BLaER1 treated with 17β-estradiol and CSF1 and Interleukin-3, amounts not matched to agents 10 nM and 100 nM (cell line): Measurements from ENCODE around the gene PCF11.

Experiments
- H3K27ac ChIP-seq, 11 experiments: shearing (Covaris generic); formaldehyde crosslinking; 2 replicates each; pipeline ENCODE4 v1.8.1; 2022
- H3K27me3 ChIP-seq, 11 experiments: shearing (Covaris generic); formaldehyde crosslinking; 2 replicates each; pipeline ENCODE4 v1.8.1; 2022
- H3K36me3 ChIP-seq, 11 experiments: shearing (Covaris generic); formaldehyde crosslinking; 2 replicates each; pipeline ENCODE4 v1.8.1; 2022
- H3K4me1 ChIP-seq, 10 experiments: shearing (Covaris generic); formaldehyde crosslinking; 2 replicates each; pipeline ENCODE4 v1.8.1; 2022
- H3K4me2 ChIP-seq, 11 experiments: shearing (Covaris generic); formaldehyde crosslinking; 2 replicates each; pipeline ENCODE4 v1.8.1; 2022
- H3K4me3 ChIP-seq, 10 experiments: shearing (Covaris generic); formaldehyde crosslinking; 2 replicates each; pipeline ENCODE4 v1.8.1; 2022
- H3K9ac ChIP-seq, 11 experiments: shearing (Covaris generic); formaldehyde crosslinking; 2 replicates each; pipeline ENCODE4 v1.8.1; 2022
- H3K9me3 ChIP-seq, 11 experiments: shearing (Covaris generic); formaldehyde crosslinking; replicated peaks in 1 of 11; 2 replicates each; pipeline ENCODE4 v1.8.1; 2022
- H4K20me1 ChIP-seq, 11 experiments: shearing (Covaris generic); formaldehyde crosslinking; 2 replicates each; pipeline ENCODE4 v1.8.1; 2022
- Cebpa-rat ChIP-seq, 11 experiments: shearing (Covaris generic); IDR thresholded peaks; 2 replicates each; pipeline ENCODE4 v1.8.1; 2022

PCF11 gene, protein sequence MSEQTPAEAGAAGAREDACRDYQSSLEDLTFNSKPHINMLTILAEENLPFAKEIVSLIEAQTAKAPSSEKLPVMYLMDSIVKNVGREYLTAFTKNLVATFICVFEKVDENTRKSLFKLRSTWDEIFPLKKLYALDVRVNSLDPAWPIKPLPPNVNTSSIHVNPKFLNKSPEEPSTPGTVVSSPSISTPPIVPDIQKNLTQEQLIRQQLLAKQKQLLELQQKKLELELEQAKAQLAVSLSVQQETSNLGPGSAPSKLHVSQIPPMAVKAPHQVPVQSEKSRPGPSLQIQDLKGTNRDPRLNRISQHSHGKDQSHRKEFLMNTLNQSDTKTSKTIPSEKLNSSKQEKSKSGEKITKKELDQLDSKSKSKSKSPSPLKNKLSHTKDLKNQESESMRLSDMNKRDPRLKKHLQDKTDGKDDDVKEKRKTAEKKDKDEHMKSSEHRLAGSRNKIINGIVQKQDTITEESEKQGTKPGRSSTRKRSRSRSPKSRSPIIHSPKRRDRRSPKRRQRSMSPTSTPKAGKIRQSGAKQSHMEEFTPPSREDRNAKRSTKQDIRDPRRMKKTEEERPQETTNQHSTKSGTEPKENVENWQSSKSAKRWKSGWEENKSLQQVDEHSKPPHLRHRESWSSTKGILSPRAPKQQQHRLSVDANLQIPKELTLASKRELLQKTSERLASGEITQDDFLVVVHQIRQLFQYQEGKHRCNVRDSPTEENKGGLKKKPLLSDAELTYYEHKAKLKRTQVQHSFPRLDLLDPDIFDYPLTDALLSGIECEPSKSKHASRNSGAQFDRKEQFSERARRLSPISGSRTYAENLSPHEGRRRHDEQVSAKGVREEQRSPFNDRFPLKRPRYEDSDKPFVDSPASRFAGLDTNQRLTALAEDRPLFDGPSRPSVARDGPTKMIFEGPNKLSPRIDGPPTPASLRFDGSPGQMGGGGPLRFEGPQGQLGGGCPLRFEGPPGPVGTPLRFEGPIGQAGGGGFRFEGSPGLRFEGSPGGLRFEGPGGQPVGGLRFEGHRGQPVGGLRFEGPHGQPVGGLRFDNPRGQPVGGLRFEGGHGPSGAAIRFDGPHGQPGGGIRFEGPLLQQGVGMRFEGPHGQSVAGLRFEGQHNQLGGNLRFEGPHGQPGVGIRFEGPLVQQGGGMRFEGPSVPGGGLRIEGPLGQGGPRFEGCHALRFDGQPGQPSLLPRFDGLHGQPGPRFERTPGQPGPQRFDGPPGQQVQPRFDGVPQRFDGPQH (N-terminal part only)

DNA sequence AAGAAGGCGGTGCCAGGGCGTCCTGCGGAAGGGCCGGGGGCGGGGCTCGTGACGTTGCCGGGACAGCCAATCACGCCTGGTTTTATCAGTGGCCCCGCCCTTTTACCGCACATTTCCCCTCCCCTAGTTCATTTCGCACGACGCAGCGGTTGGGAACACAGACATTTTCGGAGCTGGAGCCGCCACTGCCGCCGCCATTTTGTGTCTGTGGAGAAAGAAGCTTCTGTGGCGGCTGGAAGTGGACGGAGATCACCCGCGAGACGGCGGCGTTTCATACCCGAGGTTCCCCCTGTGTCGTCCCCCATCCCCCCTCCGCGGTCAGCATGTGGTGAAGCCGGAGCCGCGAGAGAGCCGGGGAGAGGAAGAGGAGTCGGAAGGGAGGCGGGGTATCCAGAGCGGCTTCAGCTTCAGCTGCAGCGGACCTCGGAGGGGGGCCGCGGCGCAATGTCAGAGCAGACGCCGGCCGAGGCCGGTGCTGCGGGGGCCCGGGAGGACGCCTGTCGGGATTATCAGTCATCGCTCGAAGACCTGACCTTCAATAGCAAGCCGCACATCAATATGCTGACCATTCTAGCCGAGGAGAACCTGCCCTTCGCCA, at the start of gene PCF11:
Gene PCF11 (plus strand): TSS at position 136 of the 598 bp plus-strand sequence. CDS start 309 bp downstream, at position 445.
- Histone ChIP-seq H3K27ac (peak within 1 kb of the TSS; percentile 97 to 100 (median 99)), H3K36me3 (peaks cover 14 to 38% (median 35%) of the 10 kb centered on the region in 11 experiments; a peak in 20 of 22 replicates), H3K4me2 (peak within 1 kb of the TSS; percentile 62 to 92 (median 84)), H3K27me3 (no peaks in the 10 kb centered on the region), H3K4me3 (peak within 1 kb of the TSS; percentile 85 to 98 (median 94)), H3K4me1 (peaks cover 23 to 40% (median 35%) of the 10 kb centered on the region in 10 experiments), H3K9me3 (no peaks in the 10 kb centered on the region), H3K9ac (peak within 1 kb of the TSS; percentile 98 to 100 (median 99)), H4K20me1 (peaks cover 39 to 51% (median 40%) of the 10 kb centered on the region in 11 experiments)
- TF ChIP-seq Cebpa-rat (IDR thresholded peaks at IDR 0.05): no peak; a peak in 3 of 22 replicates

DNA sequence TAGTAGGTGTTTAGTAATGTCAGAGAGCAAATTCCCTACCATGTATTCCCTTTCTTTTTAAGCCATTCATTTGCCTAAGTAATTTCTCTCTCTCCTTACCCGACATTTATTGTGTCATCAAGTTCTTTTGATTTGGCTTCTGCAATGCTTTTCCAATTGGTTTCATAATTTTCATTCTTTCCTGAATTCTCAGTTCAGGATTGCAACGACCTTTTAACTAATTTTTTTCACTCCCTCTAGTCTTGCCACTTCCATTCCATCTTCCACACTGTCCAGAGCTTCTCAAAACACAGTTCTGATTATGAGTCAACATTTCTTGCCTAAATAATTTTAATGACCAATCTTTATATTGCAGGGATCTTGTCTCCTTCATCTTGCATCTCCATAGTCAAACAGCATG, 44.0 kb upstream of the PCF11 start:
- H3K9ac ChIP-seq: no peak overlapping the region
- peaks cover 0 to 18% (median 9%) of the 10 kb centered on the region in 10 experiments; a peak in 11 of 20 replicates for H3K4me1 ChIP-seq
- no peaks in the 10 kb centered on the region for H3K27me3 ChIP-seq
- H3K36me3 ChIP-seq: no peaks in the 10 kb centered on the region
- no peak overlapping the region for H3K4me3 ChIP-seq
- H3K4me2 ChIP-seq: no peak overlapping the region
- no peak overlapping the region for H3K27ac ChIP-seq
- H3K9me3 ChIP-seq: no peaks in the 10 kb centered on the region
- no peaks in the 10 kb centered on the region for H4K20me1 ChIP-seq
- no peak for TF ChIP-seq Cebpa-rat (IDR thresholded peaks at IDR 0.05)

DNA sequence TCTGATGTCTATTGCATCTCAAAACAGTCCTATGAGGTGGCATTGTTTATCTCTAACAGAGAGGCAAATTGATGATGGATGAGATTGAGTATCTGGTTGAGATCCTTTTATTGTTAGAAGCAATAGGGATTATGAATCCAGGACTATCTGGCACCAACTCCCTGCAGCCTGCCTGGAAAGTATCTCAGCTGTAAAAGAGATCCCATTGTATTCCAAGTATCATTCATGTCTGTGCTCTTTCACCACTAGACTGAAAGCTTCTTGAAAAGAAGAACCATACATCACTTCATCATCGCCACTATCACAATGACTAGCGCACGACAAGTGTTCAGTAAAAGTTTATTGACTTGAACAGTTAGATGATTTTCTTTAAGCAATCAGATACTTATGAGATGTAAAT, 41.9 kb upstream of the PCF11 start:
- H4K20me1 ChIP-seq: no peaks in the 10 kb centered on the region
- no peak for TF ChIP-seq Cebpa-rat (IDR thresholded peaks at IDR 0.05)

DNA sequence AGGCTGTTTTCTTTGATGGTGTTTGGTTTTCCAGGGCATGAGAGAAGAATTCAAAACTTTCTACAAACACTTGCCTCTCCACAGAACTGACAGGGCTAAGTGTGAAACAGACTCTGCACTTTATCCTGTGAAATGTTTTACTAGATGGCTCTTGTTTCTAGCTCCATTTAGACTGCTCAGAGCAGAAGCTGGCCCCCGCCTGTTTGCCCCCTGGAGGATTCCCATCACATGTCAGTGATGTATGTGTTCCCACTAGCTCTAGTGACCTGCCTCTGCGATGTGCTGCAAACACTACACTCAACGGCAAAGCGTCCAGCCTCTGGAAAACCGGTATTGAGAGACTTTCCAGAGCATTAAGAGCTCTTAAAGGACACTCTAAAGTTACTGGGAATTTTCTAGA, 41.4 kb upstream of the PCF11 start:
- no peaks in the 10 kb centered on the region for H3K36me3 ChIP-seq
- no peaks in the 10 kb centered on the region for H3K9me3 ChIP-seq
- no peak overlapping the region for H3K4me2 ChIP-seq
- H3K27ac ChIP-seq: no peak overlapping the region
- H3K4me3 ChIP-seq: no peak overlapping the region
- H3K9ac ChIP-seq: no peak overlapping the region
- no peaks in the 10 kb centered on the region for H3K27me3 ChIP-seq
- H4K20me1 ChIP-seq: no peaks in the 10 kb centered on the region
- TF ChIP-seq Cebpa-rat (IDR thresholded peaks at IDR 0.05): no peak
- peaks cover 0 to 20% (median 9%) of the 10 kb centered on the region in 10 experiments; a peak in 11 of 20 replicates for H3K4me1 ChIP-seq

More for the DNA sequence above, 41.9 kb upstream of the PCF11 start:
- Histone ChIP-seq H3K27me3 (no peaks in the 10 kb centered on the region), H3K4me1 (peaks cover 0 to 20% (median 9%) of the 10 kb centered on the region in 10 experiments; a peak in 11 of 20 replicates), H3K9ac (no peak overlapping the region), H3K4me3 (no peak overlapping the region), H3K9me3 (no peaks in the 10 kb centered on the region), H3K27ac (no peak overlapping the region), H3K4me2 (no peak overlapping the region), H3K36me3 (no peaks in the 10 kb centered on the region)

DNA sequence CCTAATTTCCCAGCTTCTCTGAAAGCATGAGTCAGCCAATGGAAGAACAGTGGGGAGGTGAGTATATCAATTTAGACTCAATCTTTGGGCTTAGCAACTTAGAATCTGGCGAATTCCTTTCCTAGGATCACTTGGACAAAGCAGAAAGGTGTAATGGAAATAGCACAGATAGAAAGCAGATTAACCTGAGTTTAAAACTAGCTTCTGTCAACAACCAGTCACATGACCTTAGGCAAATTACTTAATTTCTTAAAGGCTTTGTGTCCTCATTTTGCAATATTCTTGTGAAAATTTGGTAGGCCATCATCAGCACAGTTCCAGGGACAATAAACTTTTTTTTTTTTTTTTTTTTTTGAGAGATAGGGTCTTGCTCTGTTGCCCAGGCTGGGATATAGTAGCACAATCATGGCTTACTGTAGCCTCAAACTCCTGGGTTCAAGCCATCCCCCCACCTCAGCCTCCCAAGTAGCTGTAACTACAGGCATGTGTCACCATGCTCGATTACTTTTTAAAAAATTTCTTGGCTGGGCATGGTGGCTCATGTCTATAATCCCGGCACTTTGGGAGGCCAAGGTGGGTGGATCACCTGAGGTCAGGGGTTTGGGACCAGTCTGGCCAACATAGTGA, 40.8 kb upstream of the PCF11 start:
- Histone ChIP-seq H3K27ac (no peak overlapping the region), H3K9me3 (no peaks in the 10 kb centered on the region), H3K9ac (no peak overlapping the region), H3K36me3 (no peaks in the 10 kb centered on the region), H3K27me3 (no peaks in the 10 kb centered on the region), H4K20me1 (no peaks in the 10 kb centered on the region), H3K4me3 (no peak overlapping the region), H3K4me1 (peaks cover 0 to 20% (median 9%) of the 10 kb centered on the region in 10 experiments; a peak in 11 of 20 replicates), H3K4me2 (peak overlapping the region in 7 of 11 experiments; percentile 50 to 72 (median 67); a peak in 9 of 22 replicates)
- no peak for TF ChIP-seq Cebpa-rat (IDR thresholded peaks at IDR 0.05)

DNA sequence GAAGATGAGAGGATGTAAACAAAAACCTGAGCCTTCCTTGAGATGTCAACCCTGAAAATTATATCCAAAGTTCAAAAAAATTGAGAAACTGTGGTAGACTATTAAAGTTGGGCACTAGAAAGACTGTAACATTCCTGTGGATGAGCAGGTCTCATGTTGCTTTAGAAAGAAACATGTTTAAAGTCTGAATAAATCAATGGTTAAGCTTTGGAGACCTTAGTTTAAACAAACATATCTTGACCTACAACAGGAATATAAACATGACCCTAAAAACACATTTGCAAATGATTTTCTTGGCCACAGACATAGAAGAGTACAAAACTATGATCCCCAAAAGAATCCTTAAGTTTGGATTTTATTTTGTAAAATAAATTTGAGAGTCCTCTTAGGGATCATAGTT, 38.1 kb upstream of the PCF11 start:
- no peaks in the 10 kb centered on the region for H4K20me1 ChIP-seq
- no peak overlapping the region; a peak in 1 of 22 replicates for H3K4me2 ChIP-seq
- H3K36me3 ChIP-seq: no peaks in the 10 kb centered on the region
- no peak overlapping the region for H3K4me3 ChIP-seq
- no peak for TF ChIP-seq Cebpa-rat (IDR thresholded peaks at IDR 0.05)
- no peaks in the 10 kb centered on the region for H3K27me3 ChIP-seq
- no peaks in the 10 kb centered on the region for H3K9me3 ChIP-seq
- no peak overlapping the region for H3K27ac ChIP-seq
- no peak overlapping the region for H3K9ac ChIP-seq
- H3K4me1 ChIP-seq: peaks cover 0 to 28% (median 11%) of the 10 kb centered on the region in 10 experiments; a peak in 12 of 20 replicates

DNA sequence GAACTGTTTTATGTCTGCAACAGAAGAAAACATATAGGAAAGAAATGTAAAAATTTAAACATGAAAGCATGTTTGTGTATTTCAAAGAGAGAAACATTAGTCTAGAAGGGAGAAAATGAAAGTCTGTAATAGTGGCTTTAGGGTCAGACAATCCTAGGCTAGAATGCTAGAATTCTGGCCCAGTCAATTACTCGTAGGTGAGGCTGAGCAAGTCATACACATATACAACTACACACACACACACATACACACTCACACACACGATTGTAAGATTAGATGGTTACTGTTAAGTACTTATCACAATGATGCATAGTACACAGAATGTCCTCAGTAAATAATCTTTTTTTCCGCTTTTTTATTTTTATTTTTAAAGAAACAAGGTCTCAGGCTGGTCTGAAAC, 37.7 kb upstream of the PCF11 start:
- Histone ChIP-seq H3K4me1 (peaks cover 0 to 28% (median 11%) of the 10 kb centered on the region in 10 experiments; a peak in 12 of 20 replicates), H4K20me1 (no peaks in the 10 kb centered on the region), H3K9ac (no peak overlapping the region), H3K27me3 (no peaks in the 10 kb centered on the region), H3K4me2 (no peak overlapping the region), H3K36me3 (no peaks in the 10 kb centered on the region), H3K4me3 (no peak overlapping the region), H3K9me3 (no peaks in the 10 kb centered on the region), H3K27ac (no peak overlapping the region)
- no peak for TF ChIP-seq Cebpa-rat (IDR thresholded peaks at IDR 0.05)

DNA sequence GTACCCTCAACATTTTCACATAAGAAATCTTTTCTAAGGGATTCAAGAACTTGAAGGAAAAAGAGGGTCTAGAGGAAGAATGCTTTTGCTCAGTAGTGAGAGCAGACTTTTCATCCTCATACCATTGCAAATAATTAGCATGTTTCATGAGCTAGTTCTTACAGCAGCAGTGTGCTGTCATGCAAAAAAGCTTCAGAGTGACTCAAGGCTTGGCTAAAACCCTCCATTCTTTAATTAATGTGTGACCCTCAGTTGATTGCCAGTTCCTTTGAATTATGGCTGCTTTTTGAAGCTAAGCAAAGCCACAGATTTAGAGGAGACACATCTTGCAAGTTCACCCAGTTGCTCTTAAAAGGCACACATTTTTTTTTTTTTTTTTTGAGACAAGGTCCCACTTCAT, 36.6 kb upstream of the PCF11 start:
- H4K20me1 ChIP-seq: no peaks in the 10 kb centered on the region

More for the DNA sequence above, 36.6 kb upstream of the PCF11 start:
- Histone ChIP-seq H3K4me2 (no peak overlapping the region), H3K4me3 (no peak overlapping the region), H3K27ac (no peak overlapping the region), H3K9ac (no peak overlapping the region), H3K4me1 (peaks cover 0 to 28% (median 11%) of the 10 kb centered on the region in 10 experiments; a peak in 12 of 20 replicates), H3K36me3 (no peaks in the 10 kb centered on the region), H3K9me3 (no peaks in the 10 kb centered on the region), H3K27me3 (no peaks in the 10 kb centered on the region)
- TF ChIP-seq Cebpa-rat (IDR thresholded peaks at IDR 0.05): no peak
